ENCODE measurements around the gene AMD1.

Gene AMD1

DNA sequence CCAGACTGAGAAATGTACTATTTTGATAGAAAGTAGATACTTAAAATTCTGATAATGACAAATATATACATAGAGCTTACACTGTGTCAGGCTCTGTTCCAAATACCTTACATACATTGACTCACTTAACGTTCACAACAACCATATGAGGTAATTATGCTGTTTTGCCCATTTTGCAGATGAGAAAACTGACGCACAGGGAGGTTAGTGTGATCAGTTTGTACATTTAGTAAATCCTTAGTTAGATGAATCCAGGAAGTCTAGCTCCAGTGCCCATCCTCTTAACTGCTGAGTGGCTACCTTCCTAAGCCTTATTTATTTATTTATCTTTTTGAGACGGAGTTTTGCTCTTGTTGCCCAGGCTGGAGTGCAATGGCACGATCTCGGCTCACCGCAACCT lies 60.6 kb downstream of the AMD1 start:
- no peaks in the 10 kb centered on the region for H3K36me3 Mint-ChIP-seq (ENCODE audit: low read depth)
- TF ChIP-seq, protein P1, sequence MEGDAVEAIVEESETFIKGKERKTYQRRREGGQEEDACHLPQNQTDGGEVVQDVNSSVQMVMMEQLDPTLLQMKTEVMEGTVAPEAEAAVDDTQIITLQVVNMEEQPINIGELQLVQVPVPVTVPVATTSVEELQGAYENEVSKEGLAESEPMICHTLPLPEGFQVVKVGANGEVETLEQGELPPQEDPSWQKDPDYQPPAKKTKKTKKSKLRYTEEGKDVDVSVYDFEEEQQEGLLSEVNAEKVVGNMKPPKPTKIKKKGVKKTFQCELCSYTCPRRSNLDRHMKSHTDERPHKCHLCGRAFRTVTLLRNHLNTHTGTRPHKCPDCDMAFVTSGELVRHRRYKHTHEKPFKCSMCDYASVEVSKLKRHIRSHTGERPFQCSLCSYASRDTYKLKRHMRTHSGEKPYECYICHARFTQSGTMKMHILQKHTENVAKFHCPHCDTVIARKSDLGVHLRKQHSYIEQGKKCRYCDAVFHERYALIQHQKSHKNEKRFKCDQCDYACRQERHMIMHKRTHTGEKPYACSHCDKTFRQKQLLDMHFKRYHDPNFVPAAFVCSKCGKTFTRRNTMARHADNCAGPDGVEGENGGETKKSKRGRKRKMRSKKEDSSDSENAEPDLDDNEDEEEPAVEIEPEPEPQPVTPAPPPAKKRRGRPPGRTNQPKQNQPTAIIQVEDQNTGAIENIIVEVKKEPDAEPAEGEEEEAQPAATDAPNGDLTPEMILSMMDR (IDR thresholded peaks at IDR 0.05; ENCODE audit: unreplicated experiment in 3 of 3), result no peak
- no peaks in the 10 kb centered on the region for H3K9me3 Mint-ChIP-seq
- H3K27me3 Mint-ChIP-seq (ENCODE audit: low read depth), result no peaks in the 10 kb centered on the region
- no peak overlapping the region for H3K4me3 Mint-ChIP-seq
- H3K27ac Mint-ChIP-seq, result no peak overlapping the region
- no peaks in the 10 kb centered on the region for H3K4me1 Mint-ChIP-seq

DNA sequence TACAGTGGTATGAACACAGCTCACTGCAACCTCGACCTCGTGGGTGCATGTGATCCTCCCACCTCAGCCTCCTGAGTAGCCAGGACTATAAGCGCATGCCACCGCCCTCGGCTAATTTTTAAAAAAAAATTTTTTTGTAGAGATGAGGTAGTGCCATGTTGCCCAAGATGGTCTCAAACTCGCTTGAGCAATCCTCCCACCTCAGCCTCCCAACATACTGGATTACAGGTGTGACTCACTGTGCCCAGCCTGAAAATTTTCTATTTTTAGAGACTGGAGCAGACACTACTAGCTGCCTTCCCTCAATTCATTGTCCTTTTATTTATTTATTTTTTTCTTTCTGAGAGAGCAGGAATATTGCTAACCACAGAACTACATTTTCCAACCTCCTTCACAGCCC lies 63.6 kb downstream of the AMD1 start:
- H3K27me3 Mint-ChIP-seq (ENCODE audit: low read depth), result no peaks in the 10 kb centered on the region
- no peak overlapping the region for H3K27ac Mint-ChIP-seq
- TF ChIP-seq, protein P1 (IDR thresholded peaks at IDR 0.05; ENCODE audit: unreplicated experiment in 3 of 3), result no peak
- H3K9me3 Mint-ChIP-seq, result no peaks in the 10 kb centered on the region
- H3K4me3 Mint-ChIP-seq, result no peak overlapping the region
- no peaks in the 10 kb centered on the region for H3K36me3 Mint-ChIP-seq (ENCODE audit: low read depth)
- H3K4me1 Mint-ChIP-seq, result no peaks in the 10 kb centered on the region

DNA sequence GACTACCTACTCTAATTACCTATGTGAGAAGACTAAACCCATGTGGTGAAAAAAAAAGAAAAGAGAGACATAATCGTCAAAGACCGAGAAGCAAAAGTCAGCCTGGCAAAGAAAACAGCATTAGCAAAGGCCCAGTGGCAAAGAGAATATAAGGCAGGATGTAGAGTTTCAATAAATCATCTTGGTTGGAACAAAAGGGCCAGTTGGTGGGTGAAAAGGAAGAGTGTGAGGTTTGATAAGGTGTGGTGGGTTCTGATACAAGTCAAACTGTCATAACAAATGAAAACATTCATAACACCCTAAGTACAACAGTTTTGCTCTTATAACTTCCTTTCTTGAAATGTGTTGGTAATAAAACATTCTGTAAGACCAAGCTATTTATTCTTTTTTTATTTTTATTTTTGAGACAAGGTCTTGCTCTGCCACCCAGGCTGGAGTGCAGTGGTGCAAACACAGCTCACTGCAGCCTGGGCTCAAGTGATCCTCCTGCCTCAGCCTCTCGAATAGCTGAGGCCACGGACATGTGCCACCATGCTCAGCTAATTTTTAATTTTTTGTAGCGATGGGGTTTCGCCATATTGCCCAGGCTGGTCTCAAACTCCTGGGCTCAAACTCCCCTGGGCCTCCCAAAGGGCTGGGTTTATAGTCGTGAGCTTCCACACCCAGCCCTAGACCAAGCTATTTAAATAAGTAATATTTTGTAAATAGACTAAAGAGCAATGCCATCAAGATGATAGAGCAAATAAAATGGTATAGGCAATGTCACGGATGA lies 65.0 kb downstream of the AMD1 start:
- no peaks in the 10 kb centered on the region for H3K9me3 Mint-ChIP-seq
- H3K27ac Mint-ChIP-seq, result no peak overlapping the region
- no peaks in the 10 kb centered on the region for H3K4me1 Mint-ChIP-seq
- H3K36me3 Mint-ChIP-seq (ENCODE audit: low read depth), result no peaks in the 10 kb centered on the region
- no peak overlapping the region for H3K4me3 Mint-ChIP-seq
- no peaks in the 10 kb centered on the region for H3K27me3 Mint-ChIP-seq (ENCODE audit: low read depth)
- TF ChIP-seq, protein P1 (IDR thresholded peaks at IDR 0.05; ENCODE audit: unreplicated experiment in 3 of 3), result no peak

DNA sequence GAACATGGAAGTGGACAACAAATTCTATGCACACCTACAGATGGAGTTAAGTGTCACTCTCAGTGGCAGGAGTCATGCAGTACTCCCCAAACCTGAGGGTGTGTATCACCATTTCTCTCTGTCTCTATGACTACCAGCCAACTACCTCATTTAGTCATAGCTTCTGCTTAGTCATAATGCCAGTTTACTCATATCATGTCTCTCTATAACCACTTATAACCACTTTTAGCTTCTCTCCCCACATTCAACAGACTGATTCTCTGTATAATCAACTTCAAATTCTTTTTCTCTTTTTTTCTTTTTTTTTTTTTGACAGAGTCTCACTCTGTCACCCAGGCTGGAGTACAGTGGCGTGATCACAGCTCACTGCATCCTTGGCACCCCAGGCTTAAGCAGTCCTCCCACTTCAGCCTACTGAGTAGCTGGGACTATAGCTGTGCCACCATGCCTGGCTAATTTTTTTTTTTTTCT lies 70.1 kb downstream of the AMD1 start:
- Mint-ChIP-seq H3K27ac (no peak overlapping the region), H3K36me3 (ENCODE audit: low read depth) (no peaks in the 10 kb centered on the region), H3K9me3 (no peaks in the 10 kb centered on the region), H3K4me1 (no peaks in the 10 kb centered on the region), H3K27me3 (ENCODE audit: low read depth) (no peaks in the 10 kb centered on the region), H3K4me3 (no peak overlapping the region)
- TF ChIP-seq, protein P1 (IDR thresholded peaks at IDR 0.05; ENCODE audit: unreplicated experiment in 3 of 3), result no peak

Measured in nephron (organoid).